NCI-H128 (cell line): ENCODE data around the gene KLHL40.

ENCODE experiments used
- DNase-seq: peaks from one replicate; lab custom pipeline; 2025; ENCODE audit not compliant: unreplicated experiment; lab: John Stamatoyannopoulos, UW

Gene KLHL40, protein sequence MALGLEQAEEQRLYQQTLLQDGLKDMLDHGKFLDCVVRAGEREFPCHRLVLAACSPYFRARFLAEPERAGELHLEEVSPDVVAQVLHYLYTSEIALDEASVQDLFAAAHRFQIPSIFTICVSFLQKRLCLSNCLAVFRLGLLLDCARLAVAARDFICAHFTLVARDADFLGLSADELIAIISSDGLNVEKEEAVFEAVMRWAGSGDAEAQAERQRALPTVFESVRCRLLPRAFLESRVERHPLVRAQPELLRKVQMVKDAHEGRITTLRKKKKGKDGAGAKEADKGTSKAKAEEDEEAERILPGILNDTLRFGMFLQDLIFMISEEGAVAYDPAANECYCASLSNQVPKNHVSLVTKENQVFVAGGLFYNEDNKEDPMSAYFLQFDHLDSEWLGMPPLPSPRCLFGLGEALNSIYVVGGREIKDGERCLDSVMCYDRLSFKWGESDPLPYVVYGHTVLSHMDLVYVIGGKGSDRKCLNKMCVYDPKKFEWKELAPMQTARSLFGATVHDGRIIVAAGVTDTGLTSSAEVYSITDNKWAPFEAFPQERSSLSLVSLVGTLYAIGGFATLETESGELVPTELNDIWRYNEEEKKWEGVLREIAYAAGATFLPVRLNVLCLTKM

GRCh38 chr3:42685363-42685881 lies at the start of gene KLHL40:
TSS of gene KLHL40 (plus strand) at chr3:42685537. CDS start at chr3:42685619, 82 bp downstream.
- DNase-seq: no peak

DNA sequence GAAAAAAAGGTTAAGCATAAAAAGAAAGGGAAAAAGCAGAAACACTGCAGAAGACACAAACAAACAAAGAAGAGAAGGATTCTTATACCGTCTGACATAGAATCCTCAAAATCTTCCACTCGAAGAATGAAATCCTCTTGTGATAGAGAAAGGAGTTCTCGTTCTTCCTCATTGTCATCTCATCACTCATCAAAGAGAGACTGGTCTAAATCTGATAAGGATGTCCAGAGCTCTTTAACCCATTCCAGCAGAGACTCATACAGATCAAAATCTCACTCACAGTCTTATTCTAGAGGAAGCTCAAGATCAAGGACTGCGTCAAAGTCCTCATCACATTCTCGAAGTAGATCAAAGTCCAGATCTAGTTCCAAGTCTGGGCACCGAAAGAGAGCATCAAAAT lies 48.3 kb upstream of the KLHL40 start:
- no peak for DNase-seq

DNA sequence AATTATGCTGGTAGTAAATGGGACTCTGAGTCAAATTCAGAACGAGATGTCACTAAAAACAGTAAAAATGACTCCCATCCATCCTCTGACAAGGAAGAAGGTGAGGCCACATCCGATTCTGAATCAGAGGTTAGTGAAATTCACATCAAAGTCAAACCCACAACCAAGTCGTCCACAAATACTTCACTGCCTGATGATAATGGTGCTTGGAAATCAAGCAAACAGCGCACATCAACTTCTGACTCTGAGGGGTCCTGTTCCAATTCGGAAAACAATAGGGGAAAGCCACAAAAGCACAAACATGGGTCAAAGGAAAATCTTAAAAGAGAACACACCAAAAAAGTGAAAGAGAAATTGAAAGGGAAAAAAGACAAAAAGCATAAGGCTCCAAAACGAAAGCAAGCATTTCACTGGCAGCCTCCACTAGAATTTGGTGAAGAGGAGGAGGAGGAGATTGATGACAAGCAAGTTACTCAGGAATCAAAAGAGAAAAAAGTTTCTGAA lies 46.9 kb upstream of the KLHL40 start:
- no peak for DNase-seq

DNA sequence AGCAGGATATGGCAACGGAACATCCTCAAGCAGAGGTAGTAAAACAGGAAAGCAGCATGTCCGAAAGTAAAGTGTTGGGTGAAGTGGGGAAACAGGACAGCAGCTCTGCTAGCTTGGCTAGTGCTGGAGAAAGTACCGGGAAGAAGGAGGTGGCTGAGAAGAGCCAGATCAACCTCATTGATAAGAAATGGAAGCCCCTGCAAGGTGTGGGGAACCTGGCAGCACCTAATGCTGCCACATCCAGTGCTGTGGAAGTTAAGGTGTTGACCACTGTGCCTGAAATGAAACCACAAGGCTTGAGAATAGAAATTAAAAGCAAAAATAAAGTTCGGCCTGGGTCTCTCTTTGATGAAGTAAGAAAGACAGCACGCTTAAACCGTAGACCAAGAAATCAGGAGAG lies 46.1 kb upstream of the KLHL40 start:
- no peak for DNase-seq

- DNase-seq: no peak
These were observed 45.2 kb upstream of the KLHL40 start for GRCh38 chr3:42640129-42640528.

DNA sequence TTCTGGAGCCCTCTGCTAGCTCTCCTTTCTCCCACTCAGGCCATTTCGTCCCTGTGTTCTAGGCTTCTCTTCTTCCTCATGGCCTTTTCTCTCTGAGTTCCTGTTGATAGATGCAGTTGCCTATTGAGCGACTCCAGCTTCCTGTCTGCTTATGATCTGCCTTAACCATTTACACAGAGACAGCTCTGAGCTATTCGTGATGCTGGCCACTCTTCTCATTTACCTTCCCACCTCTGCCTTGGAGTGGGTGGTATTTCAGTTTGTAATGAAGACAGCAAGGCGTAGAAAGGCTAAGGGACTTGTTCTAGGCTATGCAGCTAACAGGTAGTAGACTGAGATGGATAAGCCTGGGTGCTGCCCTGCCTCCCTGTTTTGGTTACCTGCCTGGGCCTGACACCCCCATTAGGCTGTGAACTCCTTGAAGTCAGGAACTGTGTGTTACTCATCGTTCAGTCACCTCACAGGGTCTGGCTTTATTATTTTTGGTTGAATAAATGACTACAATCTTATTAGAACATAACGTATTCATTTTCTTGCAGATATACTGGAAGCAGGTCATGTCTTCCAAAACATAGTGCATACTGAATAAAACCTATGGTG lies 44.5 kb upstream of the KLHL40 start:
- no peak for DNase-seq

DNA sequence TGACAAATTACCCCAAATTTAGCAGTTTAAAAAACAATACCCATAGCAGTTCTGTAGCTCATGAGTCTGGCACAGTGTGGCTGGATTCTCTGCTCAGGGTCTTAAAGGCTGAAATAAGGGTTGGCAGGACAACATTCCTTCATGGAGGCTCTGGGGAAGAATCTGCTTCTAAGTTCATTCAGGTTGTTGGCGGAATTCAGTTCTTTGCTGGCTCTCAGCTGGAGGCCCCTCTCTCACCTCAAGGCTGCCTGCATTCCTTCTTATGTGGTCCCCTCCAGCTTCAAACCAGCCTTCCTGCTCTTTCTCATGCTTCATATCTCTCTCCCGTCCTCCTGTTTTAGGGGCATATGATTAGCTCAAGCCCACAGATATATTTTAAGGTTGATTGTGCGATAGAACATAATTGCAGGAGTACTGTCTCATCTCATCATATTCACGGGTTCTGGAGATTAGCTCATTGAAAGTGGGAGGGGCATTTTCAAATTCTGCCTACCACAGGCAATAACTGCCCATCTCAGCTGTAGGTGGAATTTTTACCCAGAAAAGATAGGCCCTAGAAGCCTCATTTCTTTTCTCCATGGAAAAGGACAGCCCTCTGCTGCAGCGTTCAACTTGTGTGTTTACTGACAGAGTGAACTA lies 37.4 kb upstream of the KLHL40 start:
- DNase-seq: no peak

- no peak for DNase-seq
These were observed 36.3 kb upstream of the KLHL40 start for GRCh38 chr3:42649006-42649405.

DNA sequence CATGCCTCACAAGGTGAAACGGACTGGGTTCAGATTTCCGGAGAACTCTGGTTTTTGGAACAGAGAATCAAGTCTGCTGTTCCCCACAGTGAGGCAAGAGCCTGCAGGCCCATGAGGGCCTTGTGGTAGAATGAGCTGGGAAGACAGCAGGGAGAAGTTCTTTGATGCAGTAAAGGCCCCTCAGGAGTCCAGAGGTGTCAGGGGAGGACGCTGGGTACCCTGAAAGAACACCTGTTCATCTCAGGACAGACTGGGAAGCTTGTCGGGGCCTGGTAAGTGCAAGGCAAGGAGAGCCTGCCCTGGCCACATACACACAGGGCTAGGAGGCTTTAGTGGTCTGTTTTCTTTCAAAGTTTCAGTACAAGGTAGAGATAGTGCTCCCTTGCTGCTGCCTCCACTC lies 35.6 kb upstream of the KLHL40 start:
- no peak for DNase-seq

DNA sequence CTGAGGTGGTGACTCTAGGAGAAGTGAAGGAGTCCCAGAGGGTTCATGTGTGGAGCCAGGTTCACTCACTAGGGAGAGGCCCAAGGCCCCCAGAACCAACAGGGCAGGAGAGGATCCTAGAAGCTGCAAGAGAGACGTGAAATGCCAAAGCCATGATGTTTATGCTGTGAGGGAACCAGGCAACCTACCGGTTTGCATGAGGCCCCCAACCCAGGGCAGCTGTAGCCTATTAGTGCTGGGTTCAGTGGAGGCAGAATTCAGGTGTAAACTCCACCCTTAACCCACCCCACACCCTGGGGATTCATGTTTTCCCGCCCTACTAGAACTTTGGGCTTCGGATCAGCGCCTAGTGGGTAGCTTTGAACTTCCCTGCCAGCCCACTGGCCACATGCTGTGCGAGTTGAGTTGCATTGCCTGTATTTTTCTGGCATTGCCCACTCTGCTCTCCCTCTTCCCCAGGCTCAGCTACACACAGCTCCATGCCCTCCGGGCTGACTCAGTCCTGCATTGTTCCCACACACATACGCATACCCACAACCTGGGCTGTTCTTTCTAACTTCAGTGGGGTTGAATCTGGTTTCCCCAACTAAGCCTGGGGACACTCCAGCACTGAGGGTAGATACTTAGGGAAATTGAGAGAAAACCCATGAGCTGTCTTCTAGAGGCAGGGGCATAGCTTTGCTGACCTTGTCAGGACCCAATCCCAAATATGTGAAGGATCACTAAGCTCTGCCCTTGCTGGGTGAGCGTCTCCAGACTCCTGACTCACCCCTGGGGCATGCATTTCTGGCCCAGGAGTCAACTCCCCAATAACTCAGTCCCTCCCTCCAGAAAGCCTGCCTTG lies 33.9 kb upstream of the KLHL40 start:
- DNase-seq: no peak

- no peak for DNase-seq
These were observed 33.1 kb upstream of the KLHL40 start for GRCh38 chr3:42652251-42652610.

- no peak for DNase-seq
These were observed 32.6 kb upstream of the KLHL40 start for GRCh38 chr3:42652611-42653302.

- no peak for DNase-seq
These were observed 32.1 kb upstream of the KLHL40 start for GRCh38 chr3:42653303-42653559.

DNA sequence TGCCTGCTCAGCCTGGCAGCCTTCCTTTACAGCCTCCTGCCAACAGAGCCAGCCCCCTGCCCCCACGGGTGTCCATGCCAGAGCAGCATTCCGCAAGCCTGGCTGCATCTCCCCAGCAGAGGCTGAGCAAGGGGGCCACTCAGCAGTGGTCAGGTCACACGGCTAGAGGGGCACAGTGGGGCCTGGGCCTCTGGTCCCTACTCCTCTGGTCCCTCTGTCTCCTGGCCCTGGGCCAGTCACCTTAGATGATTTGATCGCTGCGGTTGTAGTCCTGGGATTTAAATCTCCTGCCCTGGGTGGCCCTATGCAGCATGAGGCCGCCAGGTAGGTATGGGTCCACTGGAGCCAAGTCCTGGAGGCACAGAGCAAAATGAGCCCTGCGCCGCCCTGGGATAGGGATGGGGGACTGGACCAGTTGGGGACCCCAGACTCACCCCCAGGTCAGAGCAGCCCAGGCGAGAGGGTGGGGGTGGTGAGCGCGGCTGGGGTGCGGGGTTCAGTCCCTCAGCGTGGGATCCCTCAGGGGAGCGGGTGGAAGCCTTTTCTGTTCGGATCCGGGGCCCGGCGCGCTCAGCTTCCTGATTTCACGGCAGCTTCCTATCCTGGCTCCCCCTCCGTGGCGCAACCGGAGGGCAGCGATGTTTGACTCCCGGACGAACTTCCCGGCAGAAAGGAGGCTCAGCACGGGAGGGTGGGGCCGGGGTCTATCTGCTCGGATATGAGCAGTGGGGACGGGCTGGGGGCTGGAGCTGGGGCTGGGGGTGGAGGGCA lies 31.6 kb upstream of the KLHL40 start, which contains the start of gene ZBTB47:
Gene ZBTB47, plus strand, starts transcription at position 138 of the 771 bp plus-strand sequence. CDS start 4,659 bp downstream, outside the sequence.
- DNase-seq: no peak

DNA sequence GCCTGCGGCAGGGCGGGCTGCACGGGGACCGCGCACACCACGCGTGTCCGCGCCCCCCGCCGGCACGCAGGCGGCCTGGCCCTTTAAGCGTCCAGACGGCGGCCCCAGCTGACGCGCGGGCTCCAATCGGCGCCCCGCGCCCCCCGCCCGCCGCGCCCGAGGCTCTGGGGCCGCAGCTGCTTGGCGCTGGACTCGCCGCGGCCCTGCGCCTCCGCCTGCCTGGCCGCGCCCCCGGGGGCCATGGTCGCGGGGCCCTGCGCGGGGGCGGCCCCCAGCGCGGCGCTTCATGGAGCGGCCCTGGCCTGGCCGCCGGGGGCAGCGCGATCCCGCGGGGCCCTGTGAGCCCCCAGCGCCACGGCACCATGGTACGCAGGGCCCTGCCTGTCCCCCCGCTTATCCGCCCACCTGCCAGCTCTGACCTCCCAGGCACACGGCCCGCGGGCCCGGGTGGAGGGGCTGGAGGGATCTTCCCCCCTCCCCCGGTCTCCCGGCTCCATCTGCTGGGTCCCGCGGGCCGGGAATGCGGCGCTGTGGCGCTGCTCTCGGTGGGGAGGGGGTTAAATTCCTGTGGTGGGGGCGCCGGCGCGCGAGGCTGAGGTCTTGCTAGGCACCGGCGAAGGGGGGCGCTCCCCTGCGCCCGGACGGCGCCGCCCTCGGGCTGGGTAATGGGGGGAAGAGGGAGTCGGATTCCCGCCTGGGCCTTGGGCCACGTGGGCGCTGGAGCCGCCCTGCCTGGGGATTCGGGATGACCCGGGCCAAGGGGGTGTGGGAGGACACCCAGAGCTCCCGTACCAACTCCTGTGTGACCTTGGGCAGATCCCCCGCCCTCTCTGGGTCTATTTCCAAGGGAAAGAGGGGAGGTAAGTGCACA lies 30.8 kb upstream of the KLHL40 start:
- no peak for DNase-seq

DNA sequence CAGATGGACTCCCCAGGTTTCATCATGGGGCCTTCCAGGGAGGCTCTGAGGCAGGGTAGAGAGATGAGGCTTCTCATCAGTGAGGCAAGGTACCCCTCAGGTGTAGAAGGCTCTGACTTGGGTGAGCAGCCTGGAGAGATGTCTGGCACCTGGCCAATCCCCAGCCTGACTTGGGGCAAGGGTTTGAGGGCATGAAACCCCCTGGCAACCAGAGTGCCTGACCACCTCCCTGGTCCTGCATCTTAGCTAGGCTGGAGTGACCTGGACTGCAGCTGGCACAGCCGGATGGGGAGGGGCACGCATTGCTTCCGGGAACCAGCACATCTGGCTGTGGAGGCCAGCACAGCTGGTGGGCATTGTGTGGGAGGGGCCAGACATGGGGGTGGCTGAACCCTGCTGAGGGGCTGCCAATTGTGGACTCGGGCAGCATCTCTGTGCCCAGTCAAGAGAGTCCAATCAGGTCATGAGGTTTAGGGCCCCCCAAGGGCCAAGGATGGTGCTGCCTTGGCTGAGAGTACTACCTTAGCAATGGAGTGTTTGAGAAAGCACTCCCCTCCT lies 29.9 kb upstream of the KLHL40 start:
- no peak for DNase-seq

- no peak for DNase-seq
These were observed 29.2 kb upstream of the KLHL40 start for GRCh38 chr3:42655980-42656679.
